Glomerular endothelial cell (primary cell): Measurements from ENCODE around the gene ATP6V0E2. TPM values are rescaled to one million over a fixed set of nuclear protein-coding genes. Genes with fewer than 3 reads are reported as not detected.

Source experiments
- DNase-seq: peaks from one replicate; pipeline ENCODE4 v3.0.0-alpha.2; 2011; ENCODE audit warnings: low read depth, low spot score; ENCODE audit errors: extremely low read depth
- total RNA-seq: library from RNA; depleted of rRNA; stranded (reverse); fragments of >200 nt; gene quantifications from 2 replicates; pipeline ENCODE4 v1.2.3, GENCODE V29; 2015

The ATP6V0E2 gene
- total RNA-seq, 1 donor from 2014 or later = 29.1 TPM

DNA sequence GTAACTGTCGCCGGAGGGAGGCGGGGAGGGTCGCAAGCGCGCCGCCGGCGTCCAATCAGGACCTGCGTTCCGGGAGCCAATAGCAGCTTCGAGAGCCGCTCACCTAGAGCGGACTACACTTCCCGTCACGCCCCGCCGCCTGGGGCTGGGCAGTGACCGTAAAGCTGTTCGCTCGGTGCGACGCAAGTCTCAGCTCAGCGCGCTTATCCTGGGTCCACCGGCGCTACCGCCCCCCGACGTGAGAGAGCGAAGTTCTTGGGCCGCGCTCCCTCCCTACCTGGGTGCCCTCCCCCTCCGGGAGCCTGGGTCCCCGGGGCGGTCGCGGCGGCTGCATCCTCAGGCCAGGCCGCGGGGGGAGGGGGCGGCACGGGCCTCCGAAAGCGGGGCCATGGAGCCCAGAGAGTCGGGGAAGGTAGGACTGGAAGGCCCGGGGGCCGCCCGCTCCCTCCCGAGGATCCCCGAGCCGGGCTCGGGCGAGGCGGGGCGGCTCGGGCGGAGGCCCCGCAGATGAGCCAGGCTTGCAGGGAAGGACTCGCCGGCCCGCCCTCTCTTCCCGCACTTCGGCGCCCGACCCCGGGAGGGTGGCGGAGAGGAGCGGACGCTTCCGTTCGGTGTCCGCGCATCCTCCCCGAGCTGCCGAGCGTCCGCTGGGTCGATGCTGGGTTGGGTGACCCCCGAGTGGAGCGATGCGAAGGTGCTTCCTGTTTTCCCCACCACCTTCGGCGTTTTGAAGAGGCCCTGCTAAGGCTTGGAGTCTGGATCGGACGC lies 35.4 kb upstream of the ATP6V0E2 start, which contains the start of gene ZNF862:
ZNF862 (plus strand) TSS at position 152 of the 768 bp plus-strand sequence; CDS start at position 389, 237 bp downstream.
- DNase-seq = peak; percentile 73

DNA sequence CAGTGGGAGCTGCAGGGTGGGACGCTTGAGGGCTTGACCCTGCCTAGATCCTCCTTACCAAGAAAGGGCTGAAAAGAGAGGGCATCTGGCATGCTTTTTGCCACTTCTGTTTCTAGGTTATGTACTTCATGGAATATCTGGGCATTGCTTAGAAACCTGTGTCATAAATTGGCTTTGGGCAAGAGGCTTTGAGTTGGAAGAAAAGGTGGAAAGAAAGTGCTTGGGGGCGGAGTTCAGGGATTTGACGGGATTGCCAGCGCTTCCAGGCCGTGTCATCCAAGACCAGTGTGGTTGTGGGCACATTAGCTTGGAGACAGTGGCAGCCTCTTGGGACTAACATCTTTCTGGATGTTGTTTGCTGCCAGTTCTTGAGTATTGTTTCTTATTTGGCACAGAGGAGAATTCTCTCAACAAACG lies 34.8 kb upstream of the ATP6V0E2 start:
- no peak for DNase-seq

DNA sequence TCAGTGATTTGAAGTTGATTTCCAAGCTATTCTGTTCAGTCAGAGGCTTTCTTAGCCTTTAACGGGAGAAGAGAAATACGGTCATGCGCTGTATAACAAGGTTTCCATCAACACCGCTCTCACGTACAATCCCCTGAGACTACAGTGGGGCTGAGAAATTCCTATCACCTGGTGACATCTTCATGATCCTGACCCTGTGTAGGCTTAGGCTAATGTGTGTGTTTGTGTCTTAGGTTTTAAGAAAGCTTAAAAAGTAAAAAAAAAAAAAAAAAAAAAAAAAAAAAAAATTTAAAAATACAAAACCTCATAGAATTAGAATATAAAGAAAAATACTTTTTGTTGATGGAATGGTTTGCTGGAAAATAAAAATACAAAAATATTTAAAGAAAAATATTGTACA lies 33.8 kb upstream of the ATP6V0E2 start:
- DNase-seq = no peak

DNA sequence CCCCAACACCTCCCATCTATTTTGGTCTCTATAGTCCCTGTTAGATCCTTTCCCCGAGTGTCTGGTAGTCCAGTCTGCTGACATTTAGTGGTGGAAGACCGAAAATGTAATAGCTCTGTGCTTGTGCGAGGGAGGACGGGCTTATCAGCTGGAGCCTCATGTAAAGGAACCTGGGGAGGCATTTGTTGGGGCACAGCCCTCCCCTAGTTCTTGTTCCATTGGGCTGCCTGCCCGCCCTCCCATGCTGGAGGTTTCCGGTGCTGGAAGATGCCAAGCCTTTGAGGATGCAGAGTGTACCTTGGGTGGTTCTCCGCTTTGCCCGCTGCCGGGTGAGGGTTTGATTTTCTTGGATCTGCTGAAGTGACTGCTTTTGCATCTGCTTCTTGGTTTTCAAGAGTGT lies 30.2 kb upstream of the ATP6V0E2 start:
- DNase-seq = no peak

DNA sequence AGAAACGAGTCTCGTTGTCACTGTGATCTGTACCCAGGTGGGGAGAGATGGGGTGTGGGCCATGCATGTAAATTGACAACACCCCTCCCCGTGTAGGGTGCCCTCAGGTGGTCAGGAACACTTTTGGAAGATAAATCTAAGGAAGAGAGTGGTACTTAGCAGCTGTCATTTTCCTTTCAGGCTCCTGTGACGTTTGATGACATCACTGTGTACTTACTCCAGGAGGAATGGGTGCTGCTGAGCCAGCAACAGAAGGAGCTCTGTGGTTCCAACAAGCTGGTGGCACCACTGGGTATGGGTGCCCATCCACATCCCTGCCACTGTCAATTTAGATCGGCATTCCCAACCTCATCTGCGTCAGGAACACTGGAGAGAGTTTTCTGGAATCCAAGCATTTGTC lies 29.3 kb upstream of the ATP6V0E2 start:
- DNase-seq = no peak

DNA sequence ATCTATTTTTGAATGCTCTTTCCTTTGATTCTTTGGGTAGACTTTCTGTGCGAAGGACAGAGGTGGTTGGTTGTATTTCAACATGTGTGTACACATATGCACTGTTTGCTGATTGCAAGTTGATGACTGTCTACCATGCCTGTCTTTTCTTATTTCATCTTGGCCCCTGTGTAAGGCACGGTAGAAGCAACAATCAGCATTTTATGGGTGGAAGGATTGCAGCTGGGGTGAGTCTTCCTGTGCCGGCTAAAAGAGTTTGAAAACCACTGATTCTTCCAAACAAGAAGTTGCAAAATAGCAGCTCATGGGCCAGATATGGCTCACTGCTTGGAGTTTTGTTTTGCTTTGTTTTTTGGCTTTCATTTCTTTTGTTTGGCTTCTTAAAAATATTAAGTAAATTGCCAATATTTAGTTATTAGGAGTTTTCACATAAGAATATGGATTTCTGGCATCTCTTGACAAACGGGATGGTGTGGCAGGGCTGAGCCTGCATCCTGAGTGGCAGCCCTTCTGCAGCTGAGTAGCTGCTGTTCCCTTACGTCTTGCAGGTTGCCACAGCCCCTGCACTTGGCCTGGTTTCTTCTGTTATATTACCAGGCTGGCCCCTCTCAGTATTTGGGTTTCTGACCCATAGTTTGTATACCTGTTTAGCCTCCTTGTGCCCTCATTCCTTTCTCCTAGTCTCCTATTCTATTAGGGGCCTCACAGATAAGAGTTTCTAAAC lies 28.4 kb upstream of the ATP6V0E2 start:
- DNase-seq = no peak

DNA sequence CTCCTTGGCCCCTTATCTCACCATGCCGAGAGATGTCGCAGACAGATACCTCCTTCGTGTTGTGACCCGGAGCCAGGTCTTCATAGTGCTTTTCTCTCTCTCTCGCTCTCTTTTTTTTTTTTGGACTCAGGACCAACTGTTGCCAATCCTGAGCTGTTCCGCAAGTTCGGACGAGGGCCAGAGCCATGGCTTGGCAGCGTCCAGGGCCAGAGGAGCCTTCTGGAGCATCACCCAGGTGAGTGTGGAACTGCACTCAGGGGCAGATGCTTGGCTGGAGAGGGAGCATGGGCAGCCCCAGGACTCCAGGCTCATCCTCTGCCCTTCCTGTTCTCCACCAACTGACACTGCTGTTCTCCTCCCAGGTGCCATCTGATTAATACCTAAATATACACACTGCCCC lies 27.7 kb upstream of the ATP6V0E2 start:
- no peak for DNase-seq

DNA sequence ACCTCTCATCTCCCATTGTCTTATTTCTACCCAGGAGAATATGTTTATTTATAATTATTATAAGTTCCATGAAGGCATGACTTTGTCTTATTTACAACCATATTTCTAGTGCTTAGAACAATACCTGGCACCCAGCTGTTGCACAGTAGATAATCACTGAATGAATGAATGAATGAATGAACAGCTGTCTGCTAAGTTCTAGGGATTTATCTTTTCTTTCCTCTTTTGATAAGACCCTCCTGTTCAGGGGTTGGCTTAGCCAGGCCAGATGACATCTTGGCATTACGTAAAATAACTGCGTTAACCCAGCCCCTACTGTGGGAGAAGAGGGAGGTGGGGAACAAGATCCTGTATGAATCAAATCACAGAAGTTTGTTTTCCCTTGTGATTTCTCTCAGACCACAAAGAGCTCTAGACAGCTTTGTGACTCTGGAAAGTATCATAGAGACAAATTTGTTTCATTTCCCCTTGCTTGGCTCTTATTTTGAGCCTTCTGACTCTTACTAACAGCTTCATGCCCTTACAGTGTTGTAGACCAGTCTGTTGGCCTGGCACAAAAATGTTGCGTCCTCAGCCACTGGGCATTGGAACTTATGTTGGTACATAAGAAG lies 27.2 kb upstream of the ATP6V0E2 start:
- no peak for DNase-seq

DNA sequence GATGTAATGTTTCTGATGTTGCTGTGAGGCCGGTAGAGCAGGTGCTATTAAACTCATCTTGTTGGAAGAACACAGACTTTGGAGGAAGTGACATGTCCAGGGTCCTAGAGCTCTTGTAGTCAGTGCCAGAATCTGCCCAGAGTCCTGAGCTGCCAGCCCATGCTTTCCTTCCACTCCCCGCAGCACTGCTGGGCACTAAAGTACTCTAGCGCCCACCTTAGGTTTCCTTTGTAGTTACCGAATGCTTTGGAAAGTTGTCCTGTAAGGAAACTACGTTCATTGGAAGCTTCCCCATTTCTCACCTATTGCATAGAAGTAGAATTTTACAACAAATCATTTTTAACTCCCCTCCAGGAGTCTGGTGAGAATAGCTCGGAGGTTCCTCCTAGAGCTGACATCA lies 24.6 kb upstream of the ATP6V0E2 start:
- no peak for DNase-seq

DNA sequence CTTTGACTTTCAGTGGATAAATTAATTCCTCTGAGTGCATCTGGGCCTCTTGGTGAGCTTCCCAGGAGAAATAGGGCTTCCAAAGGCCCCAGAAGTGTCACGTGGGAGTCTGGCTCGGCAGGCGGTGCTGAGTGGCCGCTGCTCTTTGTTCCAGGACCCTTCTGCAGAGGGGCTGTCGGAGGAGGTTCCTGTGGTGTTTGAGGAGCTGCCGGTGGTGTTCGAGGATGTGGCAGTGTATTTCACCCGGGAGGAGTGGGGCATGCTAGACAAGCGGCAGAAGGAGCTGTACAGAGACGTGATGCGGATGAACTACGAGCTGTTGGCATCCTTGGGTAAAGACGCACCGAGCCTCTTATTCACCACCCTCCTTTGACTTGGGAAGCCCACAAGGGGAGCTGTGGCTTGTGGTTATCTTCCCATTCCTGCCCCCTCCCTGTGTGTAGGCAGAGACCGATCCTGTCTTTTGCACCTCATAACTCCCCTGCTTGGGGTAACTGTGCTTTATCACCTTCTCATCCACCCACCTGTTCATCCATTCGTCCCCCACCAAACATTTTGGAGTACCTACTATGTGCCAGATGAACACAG lies 23.7 kb upstream of the ATP6V0E2 start:
- no peak for DNase-seq

DNA sequence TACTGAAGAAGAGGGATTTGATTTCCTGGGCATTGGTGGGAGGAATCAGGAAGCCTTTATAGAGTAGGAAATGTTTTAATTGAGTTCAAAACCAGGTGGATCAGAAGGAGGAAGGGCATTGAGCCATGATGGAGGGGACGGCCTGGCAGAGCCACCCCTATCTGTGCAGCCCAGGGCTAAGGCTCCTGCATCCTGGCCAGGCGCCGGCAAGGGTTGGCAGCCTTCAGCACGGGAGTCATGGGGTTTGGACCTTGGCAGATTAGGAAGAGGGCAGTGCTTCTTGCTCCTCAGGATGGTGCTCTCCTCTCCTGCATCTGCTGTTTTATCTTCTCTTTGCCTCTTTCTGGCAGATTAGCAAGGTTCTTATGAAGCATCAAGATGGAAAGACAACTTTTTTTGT lies 23.1 kb upstream of the ATP6V0E2 start:
- DNase-seq = no peak

DNA sequence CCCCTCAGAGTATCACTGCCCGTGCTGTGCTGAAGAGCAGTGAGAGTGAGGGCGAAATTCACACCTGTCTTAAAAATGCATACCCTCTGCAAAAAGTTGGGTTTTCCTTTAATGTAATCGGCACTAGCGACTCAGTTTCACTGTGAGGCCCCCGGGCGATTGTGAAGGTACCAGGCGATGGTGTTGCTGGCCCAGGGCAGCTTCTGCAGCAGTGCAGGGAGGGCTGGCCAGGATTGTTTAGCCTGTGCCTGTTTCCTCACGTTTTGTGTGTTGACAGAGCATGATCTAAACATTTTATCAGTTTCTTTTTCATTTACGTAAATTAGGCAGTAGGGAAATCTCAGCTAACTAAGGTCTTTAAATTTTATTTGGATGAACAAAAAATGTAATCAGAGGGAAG lies 22.3 kb upstream of the ATP6V0E2 start:
- DNase-seq = no peak

DNA sequence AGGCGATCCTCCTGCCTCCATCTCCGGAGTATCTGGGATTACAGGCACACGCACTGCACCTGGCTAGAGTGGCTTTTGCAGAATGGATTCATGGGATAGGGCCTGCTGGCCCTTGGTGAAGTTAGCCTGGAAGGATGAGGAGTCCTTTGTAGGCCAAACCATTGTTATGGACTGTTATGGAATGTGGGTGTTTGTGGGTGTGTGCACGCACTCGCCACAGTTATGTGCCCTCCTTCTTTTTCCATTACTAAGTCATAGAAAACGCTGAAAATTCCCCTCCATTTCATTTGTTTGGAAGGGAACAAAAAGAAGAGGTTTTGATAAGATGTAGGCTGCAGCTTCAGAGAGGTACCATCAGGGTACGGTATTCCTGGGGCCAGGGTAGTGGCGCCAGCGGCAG lies 20.6 kb upstream of the ATP6V0E2 start:
- DNase-seq = no peak

DNA sequence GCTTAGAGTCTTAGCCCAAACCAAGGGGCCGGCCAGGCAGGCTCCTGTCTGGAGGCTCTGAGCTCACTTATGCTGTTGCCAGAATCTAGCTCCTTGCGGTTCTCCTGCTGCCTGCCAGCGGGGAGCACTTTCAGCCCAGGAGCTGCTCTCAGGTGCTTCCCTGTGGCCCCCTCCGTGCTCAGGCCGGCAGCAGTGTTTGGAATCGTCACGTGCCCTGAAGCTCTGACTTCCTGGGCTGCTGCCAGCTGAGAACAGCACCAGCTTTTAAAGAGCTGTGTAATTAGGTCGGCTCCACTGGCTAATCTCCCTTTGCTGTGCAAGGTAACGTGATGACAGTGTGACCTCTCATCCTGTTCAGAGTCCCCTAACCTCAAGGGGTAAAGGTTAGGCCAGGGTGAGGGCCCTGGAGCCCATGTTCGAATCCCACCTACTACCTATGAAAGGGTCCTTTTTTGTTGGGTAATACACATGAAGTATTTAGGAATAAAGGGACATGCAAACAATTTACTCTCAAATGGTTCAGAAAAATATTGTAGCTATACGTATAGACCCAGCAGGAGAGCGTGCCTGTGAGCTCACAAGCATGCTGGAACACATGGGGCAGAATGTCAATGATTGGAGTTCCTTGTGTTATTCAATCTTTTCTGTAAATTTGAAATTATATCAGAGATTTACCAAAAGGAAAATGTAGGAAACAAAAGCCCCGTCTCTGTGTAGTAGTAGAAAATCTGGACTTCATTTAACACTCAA lies 19.0 kb upstream of the ATP6V0E2 start:
- no peak for DNase-seq

DNA sequence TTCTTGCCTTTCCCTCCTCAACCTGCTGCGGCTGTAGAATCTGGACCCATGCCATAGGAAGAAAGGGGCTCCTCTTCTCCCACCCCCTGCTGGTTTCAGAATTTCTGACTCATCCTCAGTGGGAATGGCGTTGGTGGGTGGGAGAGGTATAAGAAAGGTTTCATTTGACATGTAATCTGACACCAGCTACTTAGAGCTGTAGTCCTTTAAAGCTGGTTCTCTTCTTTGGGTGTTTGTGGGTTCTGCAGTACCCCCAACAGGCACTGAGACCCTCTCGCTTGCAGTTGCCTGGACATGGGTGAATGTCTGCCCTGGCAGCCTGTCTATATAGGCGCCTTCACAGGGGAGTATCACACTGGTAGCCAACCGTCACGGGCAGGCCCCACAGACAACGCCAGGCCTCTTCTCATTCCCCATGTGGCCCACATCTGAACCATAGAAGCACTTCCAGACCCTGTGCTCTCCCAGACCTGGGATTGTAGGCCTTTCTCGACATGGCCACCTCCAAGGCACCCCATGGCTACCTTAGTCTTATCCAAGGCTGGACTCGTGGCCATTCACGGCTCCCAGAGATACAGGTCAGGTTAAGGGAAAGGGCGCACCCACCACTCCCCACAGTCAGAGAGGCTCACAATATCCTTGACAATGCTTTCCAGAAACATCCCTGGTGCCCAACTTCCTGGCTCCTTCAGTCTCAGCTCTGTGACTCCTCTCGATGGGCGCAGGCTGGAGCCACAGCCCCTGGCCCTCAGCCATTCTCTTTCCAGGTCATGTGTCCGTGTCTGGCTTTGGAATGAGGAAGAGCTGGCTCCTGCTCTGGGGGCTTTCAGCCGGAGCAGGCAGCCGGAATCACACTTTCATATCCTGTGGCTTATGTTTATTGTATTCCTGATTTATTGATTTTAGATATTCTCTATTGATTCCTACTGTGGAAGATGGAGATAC lies 18.1 kb upstream of the ATP6V0E2 start:
- no peak for DNase-seq

DNA sequence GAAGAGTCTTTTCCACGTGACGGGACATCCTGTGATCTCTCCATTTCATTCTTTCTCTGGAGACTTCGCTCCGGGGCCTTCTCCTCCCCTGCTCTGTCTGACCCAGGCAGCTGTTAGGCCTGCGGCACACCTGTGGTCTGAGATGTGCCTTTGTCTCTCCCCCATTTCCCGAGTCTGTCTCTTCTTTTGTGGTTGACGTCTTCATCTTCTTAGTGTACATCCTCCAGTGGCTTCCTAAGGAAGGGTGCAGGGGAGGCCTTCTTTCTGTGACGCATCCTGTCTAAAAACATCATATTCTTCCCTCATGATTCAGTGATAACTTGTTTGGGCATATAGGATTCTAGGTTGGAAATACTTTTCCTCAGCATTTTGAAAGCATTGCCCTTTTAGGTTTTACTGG lies 17.2 kb upstream of the ATP6V0E2 start:
- no peak for DNase-seq

DNA sequence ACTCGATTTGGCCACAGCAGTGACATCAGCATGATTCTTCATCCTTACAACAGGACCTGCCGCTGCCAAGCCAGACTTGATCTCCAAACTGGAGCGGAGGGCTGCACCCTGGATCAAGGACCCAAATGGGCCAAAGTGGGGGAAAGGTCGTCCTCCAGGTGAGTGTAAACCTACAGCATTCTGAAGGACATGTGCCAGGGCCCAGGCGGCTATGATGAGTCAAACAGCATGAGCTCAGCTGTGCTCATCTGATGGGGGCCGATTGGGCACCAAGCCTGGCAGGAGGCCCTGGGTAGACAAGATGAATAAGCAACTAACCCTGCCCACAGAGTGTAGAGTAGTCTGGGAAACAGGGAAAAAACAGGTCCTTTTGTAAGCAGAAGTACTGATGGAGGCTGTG lies 14.4 kb upstream of the ATP6V0E2 start:
- no peak for DNase-seq

DNA sequence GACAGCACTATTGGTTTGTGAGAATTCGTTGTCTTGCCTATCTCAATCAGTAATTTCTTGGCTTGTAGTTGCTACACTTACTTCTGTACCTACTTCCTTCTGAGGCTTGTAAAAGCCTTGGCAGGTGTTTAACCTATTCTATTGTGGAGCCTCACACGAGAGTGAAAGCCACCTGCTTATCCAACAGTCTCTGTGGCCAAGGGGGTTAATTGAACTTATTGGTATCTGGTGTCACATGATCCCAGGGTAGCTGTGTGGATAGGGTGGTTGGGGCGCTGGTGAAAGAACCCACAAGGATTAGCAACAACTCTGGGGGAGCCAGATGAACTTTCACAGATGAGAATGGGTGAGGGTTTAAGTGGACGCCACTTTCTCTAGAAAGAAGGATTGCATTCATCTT lies 13.9 kb upstream of the ATP6V0E2 start:
- no peak for DNase-seq

DNA sequence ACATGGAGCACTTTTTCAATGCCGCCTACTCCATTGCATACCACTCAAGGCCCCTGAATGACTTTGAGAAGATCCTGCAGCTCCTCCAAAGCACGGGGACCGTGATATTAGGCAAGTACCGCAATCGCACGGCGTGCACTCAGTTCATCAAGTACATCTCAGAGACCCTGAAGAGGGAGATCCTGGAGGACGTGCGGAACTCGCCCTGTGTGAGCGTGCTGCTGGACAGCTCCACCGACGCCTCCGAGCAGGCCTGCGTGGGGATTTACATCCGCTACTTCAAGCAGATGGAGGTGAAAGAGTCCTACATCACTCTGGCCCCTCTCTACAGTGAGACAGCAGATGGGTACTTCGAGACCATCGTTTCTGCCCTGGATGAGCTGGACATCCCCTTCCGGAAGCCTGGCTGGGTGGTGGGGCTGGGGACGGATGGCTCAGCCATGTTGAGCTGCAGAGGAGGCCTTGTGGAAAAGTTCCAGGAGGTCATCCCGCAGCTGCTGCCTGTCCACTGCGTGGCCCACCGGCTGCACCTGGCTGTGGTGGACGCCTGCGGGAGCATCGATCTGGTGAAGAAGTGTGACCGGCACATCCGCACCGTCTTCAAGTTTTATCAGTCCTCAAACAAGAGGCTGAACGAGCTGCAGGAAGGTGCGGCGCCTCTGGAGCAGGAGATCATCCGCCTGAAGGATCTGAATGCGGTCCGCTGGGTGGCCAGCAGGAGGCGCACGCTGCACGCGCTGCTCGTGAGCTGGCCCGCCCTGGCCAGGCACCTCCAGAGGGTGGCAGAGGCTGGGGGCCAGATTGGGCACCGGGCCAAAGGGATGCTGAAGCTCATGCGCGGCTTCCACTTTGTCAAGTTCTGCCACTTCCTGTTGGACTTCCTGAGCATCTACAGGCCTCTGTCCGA lies 12.7 kb upstream of the ATP6V0E2 start:
- DNase-seq = no peak
